Activated CD8-positive, alpha-beta T cell treated with anti-CD3 and anti-CD28 coated beads for 36 hours (primary cell): ENCODE data around the gene MYLIP. TPM values are rescaled to one million over a fixed set of nuclear protein-coding genes. Genes with fewer than 3 reads are reported as not detected.

ENCODE experiments used
- ATAC-seq: fragments of 200-7000 bp; cut with Tn5 transposase; one replicate; pipeline ENCODE4 v1.10.0; 2021; ENCODE audit warnings: mild to moderate bottlenecking, moderate library complexity
- CTCF ChIA-PET: fragments of 350-600 bp; sonication (Branson Sonifier 250); formaldehyde crosslinking; loops from one replicate; lab custom pipeline; 2021; ENCODE audit warnings: antibody characterized with exemption; lab: Charles Lee
- POLR2A ChIA-PET: fragments of 350-600 bp; sonication (Branson Sonifier 250); formaldehyde crosslinking; loops from one replicate; lab custom pipeline; 2021; ENCODE audit warnings: antibody characterized with exemption; lab: Charles Lee
- DNase-seq: peaks from one replicate; pipeline ENCODE4 v3.0.0-alpha.2; 2020
- H3K27ac Mint-ChIP-seq: one replicate; pipeline ENCODE4 v1.8.0; 2021; ENCODE audit warnings: mild to moderate bottlenecking, mixed read lengths
- H3K27me3 Mint-ChIP-seq: one replicate; pipeline ENCODE4 v1.8.0; 2021; ENCODE audit warnings: mixed read lengths
- H3K36me3 Mint-ChIP-seq: one replicate; pipeline ENCODE4 v1.8.0; 2021; ENCODE audit warnings: low read depth, mixed read lengths
- H3K4me1 Mint-ChIP-seq: one replicate; pipeline ENCODE4 v1.8.0; 2021; ENCODE audit warnings: low read depth, mixed read lengths
- H3K4me3 Mint-ChIP-seq: one replicate; pipeline ENCODE4 v1.8.0; 2021; ENCODE audit warnings: mild to moderate bottlenecking, moderate library complexity, mixed read lengths
- H3K9me3 Mint-ChIP-seq: one replicate; pipeline ENCODE4 v1.8.0; 2021; ENCODE audit warnings: mixed read lengths
- CTCF ChIP-seq: fragments of 200-600 bp; IDR thresholded peaks from one replicate; pipeline ENCODE4 v1.8.0; 2022; ENCODE audit warnings: antibody characterized with exemption, mild to moderate bottlenecking
- intact Hi-C: fragments of 100-400 bp; cut with micrococcal nuclease; formaldehyde crosslinking; loops from one replicate; pipeline ENCODE4 v1.10.0; 2022
- total RNA-seq, 2 experiments: library from RNA; stranded (reverse); gene quantifications; one replicate each; pipeline ENCODE4 v1.2.3, GENCODE V29; 2021

The MYLIP gene
- total RNA-seq, 2 experiments from 2014 or later: 7.7 to 8.1 TPM

GRCh38 chr6:16150098-16150497 lies 21.2 kb downstream of the MYLIP start:
- no peak for TF ChIP-seq CTCF
- Mint-ChIP-seq H3K27me3 (no peaks in the 10 kb centered on the region), H3K4me3 (no peak overlapping the region), H3K9me3 (no peaks in the 10 kb centered on the region), H3K4me1 (peaks cover 2% of the 10 kb centered on the region), H3K27ac (no peak overlapping the region), H3K36me3 (peaks cover 61% of the 10 kb centered on the region)
- intact Hi-C loops: no loop called here
- ChIA-PET CTCF (interaction anchor here (0.8 to 2.4 kb wide), 2 partner anchors 33 to 56 kb away, joined by 3 to 6 read pairs; no protein-coding TSS in a partner anchor), POLR2A (interaction anchor here (1.0 kb wide), 1 partner anchor 14 kb away, joined by 5 read pairs; no protein-coding TSS in a partner anchor)
- DNase-seq: no peak
- no peak for ATAC-seq

GRCh38 chr6:16153211-16153820 lies 24.4 kb downstream of the MYLIP start:
- Mint-ChIP-seq H3K4me3 (no peak overlapping the region), H3K27ac (no peak overlapping the region), H3K9me3 (peaks cover 13% of the 10 kb centered on the region), H3K4me1 (no peaks in the 10 kb centered on the region), H3K27me3 (no peaks in the 10 kb centered on the region), H3K36me3 (peaks cover 68% of the 10 kb centered on the region)
- ATAC-seq (no peak), DNase-seq (no peak)
- no peak for TF ChIP-seq CTCF
- CTCF ChIA-PET: interaction anchor here (0.8 to 1.8 kb wide), 2 partner anchors 25 to 30 kb away, joined by 3 to 8 read pairs; partner anchors contain the start of gene MYLIP
- intact Hi-C loops: no loop called here
- POLR2A ChIA-PET: interaction anchor here (1.4 kb wide), 1 partner anchor 17 kb away, joined by 4 read pairs; no protein-coding TSS in a partner anchor

- no peak for TF ChIP-seq CTCF
- Mint-ChIP-seq H3K4me3 (no peak overlapping the region), H3K27me3 (no peaks in the 10 kb centered on the region), H3K9me3 (peaks cover 13% of the 10 kb centered on the region), H3K4me1 (no peaks in the 10 kb centered on the region), H3K27ac (no peak overlapping the region), H3K36me3 (peaks cover 60% of the 10 kb centered on the region)
- CTCF ChIA-PET: interaction anchor here (0.9 kb wide), 1 partner anchor 26 kb away, joined by 3 read pairs; the partner anchor contains the start of gene MYLIP
- POLR2A ChIA-PET: no interaction called here
- DNase-seq: no peak
- no peak for ATAC-seq
- intact Hi-C loops: no loop called here
Measured at GRCh38 chr6:16154904-16155303, 26.0 kb downstream of the MYLIP start.

- ChIA-PET CTCF (interaction anchor here (0.9 to 1.5 kb wide), 2 partner anchors 10 to 29 kb away, joined by 3 read pairs; partner anchors contain the start of gene MYLIP), POLR2A (no interaction called here)
- intact Hi-C loops: no loop called here
- Mint-ChIP-seq H3K27ac (no peak overlapping the region), H3K27me3 (no peaks in the 10 kb centered on the region), H3K36me3 (peaks cover 39% of the 10 kb centered on the region), H3K9me3 (peaks cover 13% of the 10 kb centered on the region), H3K4me1 (peaks cover 13% of the 10 kb centered on the region), H3K4me3 (no peak overlapping the region)
- no peak for TF ChIP-seq CTCF
- DNase-seq: no peak
- no peak for ATAC-seq
Measured at GRCh38 chr6:16157492-16157891, 28.6 kb downstream of the MYLIP start.

- TF ChIP-seq CTCF: no peak
- no peak for ATAC-seq
- H3K4me3 Mint-ChIP-seq: no peak overlapping the region
- H3K4me1 Mint-ChIP-seq: peaks cover 15% of the 10 kb centered on the region
- ChIA-PET CTCF (interaction anchor here (0.9 to 1.6 kb wide), 3 partner anchors 11 to 29 kb away, joined by 3 to 4 read pairs (median 3); partner anchors contain the start of gene MYLIP), POLR2A (no interaction called here)
- intact Hi-C loops: no loop called here
- H3K36me3 Mint-ChIP-seq: peaks cover 36% of the 10 kb centered on the region
- H3K27me3 Mint-ChIP-seq: no peaks in the 10 kb centered on the region
- no peak overlapping the region for H3K27ac Mint-ChIP-seq
- DNase-seq: no peak
- H3K9me3 Mint-ChIP-seq: peaks cover 13% of the 10 kb centered on the region
Measured at GRCh38 chr6:16157909-16158308, 29.0 kb downstream of the MYLIP start.
